ENCODE measurements around the gene GABPB1.
A peak's percentile ranks its signal among the peaks of the same experiment; 100 is the strongest.

The GABPB1 gene

DNA sequence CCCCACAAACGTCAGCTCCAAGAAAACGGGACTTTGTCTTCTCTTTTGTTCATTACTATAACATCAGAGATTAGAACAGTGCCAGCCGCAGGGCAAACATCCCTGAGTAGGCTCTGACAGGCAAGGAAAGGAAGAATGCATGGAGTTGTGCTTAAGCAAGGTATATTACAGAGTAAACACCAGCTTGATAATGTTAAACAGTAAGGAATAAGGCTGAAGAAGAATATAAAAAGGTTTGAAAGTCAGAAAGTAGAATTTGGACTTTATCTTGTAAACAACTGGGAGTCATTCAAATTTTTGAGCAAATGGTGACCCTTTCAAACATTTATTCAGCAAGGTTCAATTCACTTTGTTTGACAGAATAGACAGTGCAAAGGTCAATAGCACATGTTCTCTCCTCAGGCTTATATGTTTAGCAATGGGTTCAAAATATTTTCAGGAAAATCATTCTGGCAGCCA is 11.0 kb downstream of the GABPB1 start:
- DNase-seq, result no peak

DNA sequence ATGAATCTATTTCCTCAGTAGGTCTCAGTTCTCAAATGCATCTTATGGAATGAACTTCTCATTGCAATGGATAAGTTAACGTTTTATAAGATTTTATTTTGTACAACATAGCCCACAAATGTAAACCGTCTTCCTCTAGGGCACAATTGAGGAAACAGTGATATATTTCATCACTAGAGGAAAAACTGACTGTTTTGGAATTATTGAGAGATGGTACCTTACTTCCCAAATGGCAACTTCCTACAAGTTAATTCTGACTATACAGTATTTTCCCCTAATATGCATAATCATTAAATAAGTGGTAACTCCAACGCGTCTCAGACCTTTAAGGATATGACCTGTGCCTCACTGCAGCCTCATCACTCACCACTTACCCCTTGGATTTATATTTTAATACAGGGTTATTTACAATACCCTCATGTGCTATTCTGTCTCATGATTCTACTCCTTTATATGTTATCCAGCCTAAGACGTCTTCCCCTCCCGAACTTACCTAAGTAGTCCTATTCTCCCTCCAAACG is 13.3 kb downstream of the GABPB1 start:
- no peak for DNase-seq

DNA sequence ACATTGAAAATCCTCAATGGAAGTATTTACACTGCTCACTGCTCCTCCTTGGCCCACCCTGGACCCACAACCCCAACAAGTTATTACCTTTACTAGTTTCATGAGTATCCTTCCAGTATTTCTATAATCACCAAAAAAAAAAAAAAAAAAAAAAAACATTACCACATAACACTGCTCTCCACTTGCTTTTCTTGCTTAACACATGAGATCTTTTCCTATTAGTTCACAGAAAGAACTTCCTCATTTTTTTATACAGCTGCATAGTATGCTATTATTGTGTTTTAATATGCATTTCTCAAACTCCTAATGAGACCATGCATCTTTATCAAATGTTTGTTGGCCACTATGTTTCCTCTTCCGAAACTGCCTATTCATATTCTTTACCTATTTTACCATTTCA is 14.6 kb downstream of the GABPB1 start:
- no peak for DNase-seq

- no peak for DNase-seq
Observed at GRCh38 chr15:50339717-50340116, 15.3 kb downstream of the GABPB1 start.

DNA sequence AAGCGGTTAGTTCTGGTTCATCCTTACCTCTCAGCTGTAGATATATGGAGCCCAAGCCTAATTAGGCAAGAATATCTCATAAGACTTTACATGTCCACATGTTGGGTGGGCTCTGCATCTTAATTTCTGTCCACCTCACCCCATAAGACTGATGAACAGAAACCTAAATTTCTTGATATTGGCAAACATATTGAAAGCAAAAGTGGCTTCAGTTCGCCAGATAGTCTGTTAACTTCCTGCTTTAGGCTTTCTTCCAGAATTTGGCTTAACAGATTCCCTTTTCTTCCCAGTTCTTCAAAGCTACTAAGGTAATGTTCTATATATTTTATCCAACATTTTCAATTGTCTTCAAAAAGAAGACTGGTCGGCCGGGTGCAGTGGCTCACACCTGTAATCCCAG is 19.7 kb downstream of the GABPB1 start:
- DNase-seq, result no peak

DNA sequence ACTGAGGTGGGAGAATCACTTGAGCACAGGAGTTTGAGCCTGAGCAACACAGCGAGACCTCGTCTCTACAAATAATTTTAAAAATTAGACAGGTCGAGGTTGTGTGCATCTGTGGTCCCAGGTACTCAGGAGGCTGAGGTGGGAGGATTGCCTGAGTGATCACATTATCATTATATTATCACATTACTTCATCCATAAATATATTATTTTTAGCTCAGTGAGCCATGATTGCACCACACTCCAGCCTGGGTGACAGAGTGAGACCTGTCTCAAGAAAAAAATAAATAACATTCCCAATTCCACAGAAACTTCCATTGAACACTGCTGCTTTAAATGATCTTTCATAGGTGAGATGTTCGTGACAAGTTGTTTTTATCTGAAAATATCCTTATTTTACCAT is 21.8 kb downstream of the GABPB1 start:
- DNase-seq, result no peak

DNA sequence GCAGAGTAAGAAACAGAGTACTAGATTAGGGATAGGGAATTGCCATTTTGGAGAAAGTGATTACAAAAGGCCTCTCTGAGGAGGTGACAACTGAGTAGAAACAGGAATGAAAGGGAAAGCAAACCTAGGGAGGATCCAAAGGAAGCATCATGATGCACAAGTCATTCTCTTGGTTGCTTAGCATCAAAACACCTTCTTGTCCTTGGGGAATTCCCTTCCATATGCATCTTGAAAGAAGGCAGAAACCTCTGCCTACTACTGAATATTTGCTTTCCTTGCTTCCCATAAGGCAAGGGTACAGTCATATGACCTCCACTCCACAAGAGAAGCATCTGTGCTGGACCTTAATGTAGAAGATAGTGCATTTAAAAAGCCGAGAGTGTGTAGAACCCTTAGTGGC is 24.1 kb downstream of the GABPB1 start:
- no peak for DNase-seq

DNA sequence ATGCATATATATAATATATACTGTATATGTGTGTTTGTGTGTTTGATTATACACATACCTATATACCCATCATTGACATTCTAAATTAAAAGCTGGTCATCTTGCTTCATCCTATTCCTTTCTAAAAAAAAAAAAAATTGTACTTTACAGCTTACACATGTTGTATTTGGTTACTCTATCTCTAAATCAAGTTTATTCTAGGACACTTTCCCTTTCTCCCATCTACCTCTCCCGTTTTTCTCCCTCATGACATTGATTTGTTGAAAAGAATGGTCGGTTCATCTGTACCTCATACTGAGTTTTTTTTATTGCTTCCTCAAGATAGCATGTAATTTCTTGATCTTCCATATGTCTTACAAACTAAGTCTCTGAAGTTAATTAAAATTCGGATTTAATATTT is 26.9 kb downstream of the GABPB1 start:
- DNase-seq, result no peak

GRCh38 chr15:50321680-50322210 is 33.3 kb downstream of the GABPB1 start:
- DNase-seq, result no peak

DNA sequence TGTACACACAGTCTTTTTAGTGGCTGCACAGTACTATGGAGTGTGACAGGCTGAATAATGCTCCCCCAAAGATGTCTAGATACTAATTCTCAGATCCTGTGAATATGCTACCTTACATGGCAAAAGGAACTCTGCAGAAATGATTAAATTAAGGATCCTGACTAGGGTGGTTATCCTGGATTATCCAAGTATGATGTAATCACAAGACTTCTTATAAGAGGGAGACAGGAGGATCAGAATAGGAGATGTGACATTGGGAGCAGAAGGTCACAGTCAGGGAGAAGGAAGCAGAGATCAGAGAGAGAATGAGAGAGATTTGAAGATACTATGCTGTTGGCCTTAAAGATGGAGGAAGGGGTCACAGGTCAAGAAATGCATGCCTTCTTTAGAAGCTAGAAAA is 34.5 kb downstream of the GABPB1 start:
- no peak for DNase-seq

DNA sequence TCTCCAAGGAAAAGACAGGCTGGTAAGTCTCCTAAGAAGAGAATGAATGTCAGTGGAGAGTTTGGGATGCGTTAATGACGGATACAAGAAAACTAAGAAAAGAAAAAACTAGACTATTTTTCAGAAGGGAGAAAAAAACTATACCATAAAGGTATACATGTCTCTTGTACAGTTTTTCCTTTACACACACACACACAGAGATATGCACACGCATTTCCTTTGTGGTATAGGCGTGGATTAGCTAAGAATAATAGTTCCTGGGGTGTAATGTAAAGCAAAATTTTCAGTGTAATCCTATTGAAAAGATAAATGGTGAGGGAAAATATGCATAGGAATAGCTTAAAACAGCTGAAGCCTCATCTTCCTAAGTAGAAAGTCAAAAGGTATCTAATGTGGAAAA is 36.3 kb downstream of the GABPB1 start:
- no peak for DNase-seq

DNA sequence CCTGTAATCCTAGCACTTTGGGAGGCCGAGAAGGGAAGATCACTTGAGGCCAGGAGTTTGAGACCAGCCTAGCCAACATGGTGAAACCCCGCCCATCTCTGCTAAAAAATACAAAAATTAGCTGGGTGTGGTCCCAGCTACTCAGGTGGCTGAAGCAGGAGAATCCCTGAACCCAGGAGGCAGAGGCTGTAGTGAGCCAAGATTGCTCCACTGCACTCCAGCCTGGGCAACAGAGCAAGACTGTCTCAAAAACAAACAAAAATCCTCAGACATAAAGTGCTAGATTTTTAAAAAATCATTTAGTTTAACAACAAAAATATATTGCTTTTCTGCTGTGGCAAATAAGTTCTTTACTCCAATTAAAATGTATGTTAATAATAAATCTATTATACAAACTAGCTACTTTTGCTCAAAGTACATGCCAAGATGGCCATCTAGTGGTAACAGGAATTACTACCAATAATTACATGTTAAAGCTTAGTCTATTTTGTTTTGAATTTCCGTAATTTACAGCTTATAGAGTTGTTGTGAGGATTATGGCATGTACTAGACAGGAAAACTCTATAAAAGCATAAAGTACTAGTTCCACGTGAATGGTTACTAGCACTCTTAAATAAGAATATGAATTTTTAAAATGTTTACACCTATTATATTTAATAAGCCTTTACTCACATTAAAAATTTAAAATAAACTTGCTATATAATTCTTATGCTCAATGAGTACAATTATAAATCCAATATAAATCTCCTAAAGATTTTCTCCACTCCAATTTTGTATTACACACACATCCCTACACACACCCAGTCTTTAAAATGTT is 39.0 kb downstream of the GABPB1 start:
- DNase-seq, result peak; percentile 47

GRCh38 chr15:50312636-50313035 is 42.4 kb downstream of the GABPB1 start:
- no peak for DNase-seq

GRCh38 chr15:50307799-50308198 is 47.2 kb downstream of the GABPB1 start:
- no peak for DNase-seq

- no peak for DNase-seq
Observed at GRCh38 chr15:50304836-50305235, 50.2 kb downstream of the GABPB1 start.

DNA sequence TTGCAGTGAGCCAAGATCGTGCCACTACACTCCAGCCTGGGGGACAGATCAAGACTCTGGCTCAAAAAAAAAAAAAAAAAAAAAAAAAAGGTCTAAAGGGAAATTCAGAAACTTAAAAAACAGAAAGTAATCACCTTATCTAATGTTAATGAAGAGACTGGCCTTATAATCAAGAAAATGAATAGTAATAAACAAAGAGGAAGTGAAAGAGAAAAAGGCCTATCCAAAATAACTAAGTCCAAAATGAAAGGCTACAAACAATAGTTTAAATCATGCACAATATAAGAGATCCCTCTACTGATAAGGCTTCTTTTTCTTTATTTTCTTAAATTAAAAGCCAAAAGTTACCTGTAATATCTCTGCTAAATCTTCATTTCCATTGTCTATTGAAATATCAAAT is 52.4 kb downstream of the GABPB1 start:
- DNase-seq, result no peak

- no peak for DNase-seq
Observed at GRCh38 chr15:50298340-50298739, 56.7 kb downstream of the GABPB1 start.

GRCh38 chr15:50295966-50296365 is 59.0 kb downstream of the GABPB1 start:
- no peak for DNase-seq

DNA sequence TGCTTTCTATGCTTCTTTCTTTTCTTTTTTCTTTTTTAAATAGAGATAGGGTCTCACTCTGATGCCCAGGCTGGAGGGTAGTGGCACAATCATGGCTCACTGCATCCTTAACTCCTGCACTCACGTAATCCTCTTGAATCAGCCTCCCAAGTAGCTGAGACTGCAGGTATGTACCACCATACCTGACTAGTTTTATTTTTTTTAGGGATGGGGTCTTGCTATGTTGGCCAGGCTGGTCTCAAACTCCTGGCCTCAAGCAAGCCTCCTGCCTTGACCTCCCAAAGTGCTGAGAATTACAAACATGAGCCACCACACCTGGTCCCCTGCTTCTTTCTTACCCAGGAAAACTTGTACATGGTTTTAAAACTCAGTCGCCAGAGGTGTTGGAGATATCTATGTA is 65.2 kb downstream of the GABPB1 start:
- DNase-seq, result no peak

DNA sequence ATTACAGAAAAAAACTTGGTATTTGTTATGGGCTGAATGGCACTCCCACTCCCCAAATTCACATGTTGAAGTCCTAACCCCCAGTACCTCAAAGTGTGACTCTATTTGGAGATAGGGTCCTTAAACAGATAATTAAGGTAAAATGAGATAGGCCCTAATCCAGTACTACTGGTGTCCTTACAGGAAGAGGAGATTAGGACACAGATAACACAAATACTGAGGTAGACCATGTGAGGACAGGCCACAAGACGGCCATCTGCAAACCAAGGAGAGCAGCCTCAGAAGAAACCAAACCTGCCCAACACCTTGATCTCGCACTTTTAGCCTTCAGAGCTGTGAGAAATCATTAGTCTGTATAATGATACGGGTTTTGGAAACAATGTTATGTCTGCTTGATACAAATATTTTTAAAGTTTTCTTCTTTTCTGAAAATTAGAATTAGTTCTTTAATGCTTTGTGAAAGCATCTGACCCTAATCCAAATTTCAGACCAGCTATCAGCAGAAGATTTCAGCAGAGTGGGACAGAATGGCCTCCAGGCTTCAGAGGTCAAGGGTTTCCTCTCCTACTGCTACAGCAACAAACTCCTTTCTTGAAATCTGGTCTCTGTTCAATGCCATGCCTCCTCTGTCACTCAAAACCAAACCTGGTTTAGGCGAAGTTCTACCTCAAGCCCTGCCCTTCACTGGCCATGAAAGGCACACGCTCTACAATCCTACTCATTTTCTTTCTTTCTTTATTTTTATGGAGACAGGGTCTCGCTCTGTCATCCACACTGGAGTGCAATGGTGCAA is 67.5 kb downstream of the GABPB1 start:
- DNase-seq, result no peak

- no peak for DNase-seq
Observed at GRCh38 chr15:50281427-50281826, 73.6 kb downstream of the GABPB1 start.

GRCh38 chr15:50280271-50280670 is 74.7 kb downstream of the GABPB1 start:
- DNase-seq, result no peak

- no peak for DNase-seq
Observed at GRCh38 chr15:50278496-50278895, 76.5 kb downstream of the GABPB1 start.

GRCh38 chr15:50277370-50277769 is 77.6 kb downstream of the GABPB1 start:
- DNase-seq, result peak; percentile 12

Measured in fibroblast of skin of scalp (primary cell).